Measurements from ENCODE around the gene PCDH1.

The PCDH1 gene

GRCh38 chr5:141850786-141851185 lies 27.4 kb downstream of the PCDH1 start:
- H3K79me2 ChIP-seq (ENCODE audit: insufficient read depth, low read length) = no peaks in the 10 kb centered on the region
- H3K9me3 ChIP-seq (ENCODE audit: insufficient read depth, low read depth, low read length) = no peaks in the 10 kb centered on the region
- H3F3A ChIP-seq (ENCODE audit: low read depth) = no peaks in the 10 kb centered on the region
- H3K4me2 ChIP-seq (ENCODE audit: low read depth, low read length, poor library complexity, severe bottlenecking) = peak overlapping the region; percentile 32
- H3K4me3 ChIP-seq (ENCODE audit: low read length, poor library complexity, severe bottlenecking) = peak overlapping the region; percentile 13
- no peak overlapping the region for H2AFZ ChIP-seq (ENCODE audit: low read length)
- H3K9ac ChIP-seq (ENCODE audit: low read depth, low read length, poor library complexity, severe bottlenecking) = no peak overlapping the region
- TF ChIP-seq CTCF (conservative IDR thresholded peaks at IDR 0.05; ENCODE audit: low read length) (no peak), EZH2phosphoT487 (IDR thresholded peaks at IDR 0.05; ENCODE audit: borderline replicate concordance) (no peak)
- H4K20me1 ChIP-seq (ENCODE audit: insufficient read depth, low read length, poor library complexity, severe bottlenecking) = no peaks in the 10 kb centered on the region
- H3K36me3 ChIP-seq (ENCODE audit: insufficient read depth, low read length) = no peaks in the 10 kb centered on the region
- H3K27me3 ChIP-seq (ENCODE audit: insufficient read depth, low read length, poor library complexity, severe bottlenecking) = no peaks in the 10 kb centered on the region
- H3K9me2 ChIP-seq (replicated peaks; ENCODE audit: low read depth, low read length) = no peaks in the 10 kb centered on the region
- H3K4me1 ChIP-seq (ENCODE audit: insufficient read depth, low read length, poor library complexity, severe bottlenecking) = peaks cover 12% of the 10 kb centered on the region

GRCh38 chr5:141850244-141850768 lies 27.9 kb downstream of the PCDH1 start:
- no peaks in the 10 kb centered on the region for H3K9me3 ChIP-seq (ENCODE audit: insufficient read depth, low read depth, low read length)
- H3K9ac ChIP-seq (ENCODE audit: low read depth, low read length, poor library complexity, severe bottlenecking) = peak overlapping the region; percentile 89
- H3K4me3 ChIP-seq (ENCODE audit: low read length, poor library complexity, severe bottlenecking) = peak overlapping the region; percentile 89
- no peaks in the 10 kb centered on the region for H3K9me2 ChIP-seq (replicated peaks; ENCODE audit: low read depth, low read length)
- H3K36me3 ChIP-seq (ENCODE audit: insufficient read depth, low read length) = no peaks in the 10 kb centered on the region
- no peaks in the 10 kb centered on the region for H3K79me2 ChIP-seq (ENCODE audit: insufficient read depth, low read length)
- TF ChIP-seq EZH2phosphoT487 (IDR thresholded peaks at IDR 0.05; ENCODE audit: borderline replicate concordance) (no peak), CTCF (conservative IDR thresholded peaks at IDR 0.05; ENCODE audit: low read length) (no peak)
- no peaks in the 10 kb centered on the region for H3K27me3 ChIP-seq (ENCODE audit: insufficient read depth, low read length, poor library complexity, severe bottlenecking)
- H3K4me2 ChIP-seq (ENCODE audit: low read depth, low read length, poor library complexity, severe bottlenecking) = peak overlapping the region; percentile 80
- H2AFZ ChIP-seq (ENCODE audit: low read length) = peak overlapping the region; percentile 97
- H4K20me1 ChIP-seq (ENCODE audit: insufficient read depth, low read length, poor library complexity, severe bottlenecking) = no peaks in the 10 kb centered on the region
- no peaks in the 10 kb centered on the region for H3F3A ChIP-seq (ENCODE audit: low read depth)
- H3K4me1 ChIP-seq (ENCODE audit: insufficient read depth, low read length, poor library complexity, severe bottlenecking) = peaks cover 12% of the 10 kb centered on the region

- H3K4me3 ChIP-seq (ENCODE audit: low read length, poor library complexity, severe bottlenecking) = peak overlapping the region; percentile 89
- H4K20me1 ChIP-seq (ENCODE audit: insufficient read depth, low read length, poor library complexity, severe bottlenecking) = no peaks in the 10 kb centered on the region
- no peaks in the 10 kb centered on the region for H3F3A ChIP-seq (ENCODE audit: low read depth)
- H3K4me1 ChIP-seq (ENCODE audit: insufficient read depth, low read length, poor library complexity, severe bottlenecking) = peaks cover 12% of the 10 kb centered on the region
- H3K79me2 ChIP-seq (ENCODE audit: insufficient read depth, low read length) = no peaks in the 10 kb centered on the region
- H3K27me3 ChIP-seq (ENCODE audit: insufficient read depth, low read length, poor library complexity, severe bottlenecking) = no peaks in the 10 kb centered on the region
- H3K9me2 ChIP-seq (replicated peaks; ENCODE audit: low read depth, low read length) = no peaks in the 10 kb centered on the region
- no peaks in the 10 kb centered on the region for H3K36me3 ChIP-seq (ENCODE audit: insufficient read depth, low read length)
- TF ChIP-seq EZH2phosphoT487 (IDR thresholded peaks at IDR 0.05; ENCODE audit: borderline replicate concordance) = no peak
- 0 out of 2 replicates have a peak, but pooled peaks have one; percentile 14 for TF ChIP-seq CTCF (conservative IDR thresholded peaks at IDR 0.05; ENCODE audit: low read length)
- no peaks in the 10 kb centered on the region for H3K9me3 ChIP-seq (ENCODE audit: insufficient read depth, low read depth, low read length)
- H3K4me2 ChIP-seq (ENCODE audit: low read depth, low read length, poor library complexity, severe bottlenecking) = peak overlapping the region; percentile 80
- peak overlapping the region; percentile 97 for H2AFZ ChIP-seq (ENCODE audit: low read length)
- H3K9ac ChIP-seq (ENCODE audit: low read depth, low read length, poor library complexity, severe bottlenecking) = peak overlapping the region; percentile 89
These were observed 28.6 kb downstream of the PCDH1 start for GRCh38 chr5:141849415-141850243.
